Type B pancreatic cell (in vitro differentiated cells): ENCODE results near the gene ALKBH4. TPM values are rescaled to one million over a fixed set of nuclear protein-coding genes. Genes with fewer than 3 reads are reported as not detected.

Source experiments
- DNase-seq: peaks from one replicate; pipeline ENCODE4 v3.0.0; 2021; ENCODE audit warnings: mixed read lengths; ENCODE audit not compliant: unreplicated experiment; ENCODE audit errors: extremely low spot score
- H3K27ac Mint-ChIP-seq: 2 replicates; pipeline ENCODE4 v1.8.0; 2021; ENCODE audit warnings: mild to moderate bottlenecking, mixed read lengths
- H3K27me3 Mint-ChIP-seq: 2 replicates; pipeline ENCODE4 v1.8.0; 2021; ENCODE audit warnings: mixed read lengths
- H3K36me3 Mint-ChIP-seq: 2 replicates; pipeline ENCODE4 v1.8.0; 2021; ENCODE audit warnings: mixed read lengths
- H3K4me1 Mint-ChIP-seq: one replicate; pipeline ENCODE4 v1.8.0; 2021; ENCODE audit warnings: mixed read lengths; ENCODE audit not compliant: unreplicated experiment
- H3K4me3 Mint-ChIP-seq: 2 replicates; pipeline ENCODE4 v1.8.0; 2021; ENCODE audit warnings: mild to moderate bottlenecking, mixed read lengths
- H3K9me3 Mint-ChIP-seq: 2 replicates; pipeline ENCODE4 v1.8.0; 2021; ENCODE audit warnings: mixed read lengths
- total RNA-seq: library from RNA; stranded (reverse); gene quantifications from 2 replicates; pipeline ENCODE4 v1.2.1, GENCODE V29; 2021; ENCODE audit warnings: low replicate concordance
- TF ChIP-seq, protein P1 (sequence below): fragments of 200-600 bp; sonication (generic); conservative IDR thresholded peaks from 2 replicates; pipeline ENCODE4 v1.5.0; 2021; ENCODE audit warnings: antibody characterized with exemption, mild to moderate bottlenecking

ALKBH4 gene
- total RNA-seq, 1 donor from 2014 or later: 13.3 TPM

DNA sequence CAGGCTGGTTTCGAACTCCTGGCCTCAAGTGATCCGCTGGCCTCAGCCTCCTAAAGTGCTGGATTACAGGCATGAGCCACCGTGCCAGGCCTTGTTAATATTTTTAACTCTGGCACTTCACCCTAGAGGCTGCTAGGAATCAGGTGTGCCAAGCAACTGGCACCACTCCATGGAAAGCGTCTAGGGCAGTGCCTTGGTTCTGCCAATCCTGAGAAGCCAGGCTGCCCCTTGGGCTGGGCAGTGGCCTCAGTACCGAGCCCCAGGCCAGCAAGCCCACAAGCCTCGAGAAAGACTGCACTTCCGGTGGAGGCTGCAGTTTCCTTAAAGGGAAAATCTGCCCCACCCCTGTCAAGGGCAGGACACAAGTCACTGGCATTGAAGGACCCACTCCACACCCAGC is 11.3 kb downstream of the ALKBH4 start:
- TF ChIP-seq, protein P1, sequence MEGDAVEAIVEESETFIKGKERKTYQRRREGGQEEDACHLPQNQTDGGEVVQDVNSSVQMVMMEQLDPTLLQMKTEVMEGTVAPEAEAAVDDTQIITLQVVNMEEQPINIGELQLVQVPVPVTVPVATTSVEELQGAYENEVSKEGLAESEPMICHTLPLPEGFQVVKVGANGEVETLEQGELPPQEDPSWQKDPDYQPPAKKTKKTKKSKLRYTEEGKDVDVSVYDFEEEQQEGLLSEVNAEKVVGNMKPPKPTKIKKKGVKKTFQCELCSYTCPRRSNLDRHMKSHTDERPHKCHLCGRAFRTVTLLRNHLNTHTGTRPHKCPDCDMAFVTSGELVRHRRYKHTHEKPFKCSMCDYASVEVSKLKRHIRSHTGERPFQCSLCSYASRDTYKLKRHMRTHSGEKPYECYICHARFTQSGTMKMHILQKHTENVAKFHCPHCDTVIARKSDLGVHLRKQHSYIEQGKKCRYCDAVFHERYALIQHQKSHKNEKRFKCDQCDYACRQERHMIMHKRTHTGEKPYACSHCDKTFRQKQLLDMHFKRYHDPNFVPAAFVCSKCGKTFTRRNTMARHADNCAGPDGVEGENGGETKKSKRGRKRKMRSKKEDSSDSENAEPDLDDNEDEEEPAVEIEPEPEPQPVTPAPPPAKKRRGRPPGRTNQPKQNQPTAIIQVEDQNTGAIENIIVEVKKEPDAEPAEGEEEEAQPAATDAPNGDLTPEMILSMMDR: no peak
- DNase-seq: no peak
- Mint-ChIP-seq H3K9me3 (no peaks in the 10 kb centered on the region), H3K4me3 (no peak overlapping the region), H3K4me1 (no peaks in the 10 kb centered on the region), H3K27me3 (no peaks in the 10 kb centered on the region), H3K27ac (no peak overlapping the region), H3K36me3 (no peaks in the 10 kb centered on the region)

- DNase-seq: no peak
- H3K27ac Mint-ChIP-seq: no peak overlapping the region
- TF ChIP-seq, protein P1: no peak
- no peaks in the 10 kb centered on the region for H3K27me3 Mint-ChIP-seq
- H3K9me3 Mint-ChIP-seq: no peaks in the 10 kb centered on the region
- H3K4me1 Mint-ChIP-seq: no peaks in the 10 kb centered on the region
- no peak overlapping the region for H3K4me3 Mint-ChIP-seq
- H3K36me3 Mint-ChIP-seq: no peaks in the 10 kb centered on the region
These were observed 12.2 kb downstream of the ALKBH4 start for GRCh38 chr7:102452451-102452850.

GRCh38 chr7:102451371-102452054 is 13.2 kb downstream of the ALKBH4 start:
- DNase-seq: no peak
- Mint-ChIP-seq H3K36me3 (no peaks in the 10 kb centered on the region), H3K4me3 (no peak overlapping the region), H3K4me1 (no peaks in the 10 kb centered on the region), H3K27me3 (no peaks in the 10 kb centered on the region), H3K9me3 (no peaks in the 10 kb centered on the region), H3K27ac (no peak overlapping the region)
- TF ChIP-seq, protein P1: no peak

- H3K4me1 Mint-ChIP-seq: no peaks in the 10 kb centered on the region
- H3K27ac Mint-ChIP-seq: no peak overlapping the region
- H3K4me3 Mint-ChIP-seq: no peak overlapping the region
- H3K36me3 Mint-ChIP-seq: no peaks in the 10 kb centered on the region
- DNase-seq: no peak
- H3K9me3 Mint-ChIP-seq: no peaks in the 10 kb centered on the region
- H3K27me3 Mint-ChIP-seq: no peaks in the 10 kb centered on the region
- TF ChIP-seq, protein P1: no peak
These were observed 14.4 kb downstream of the ALKBH4 start for GRCh38 chr7:102450242-102450641.

DNA sequence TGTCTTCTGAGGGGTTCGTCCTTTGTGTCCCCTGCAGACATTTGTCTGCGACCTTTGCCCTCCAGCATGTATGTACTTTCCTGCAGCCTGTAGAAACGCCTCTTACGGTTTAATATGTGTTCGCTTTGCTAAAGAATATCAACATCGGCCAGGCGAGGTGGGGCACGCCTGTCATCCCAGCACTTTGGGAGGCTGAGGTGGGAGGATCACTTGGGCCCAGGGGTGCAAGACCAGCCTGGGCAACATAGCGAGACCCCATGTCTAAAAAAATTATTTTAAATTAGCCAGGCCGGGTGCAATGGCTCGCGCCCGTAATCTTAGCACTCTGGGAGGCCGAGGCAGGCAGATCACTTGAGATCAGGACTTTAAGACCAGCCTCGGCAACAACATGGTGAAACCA is 15.5 kb downstream of the ALKBH4 start:
- Mint-ChIP-seq H3K4me3 (no peak overlapping the region), H3K9me3 (no peaks in the 10 kb centered on the region), H3K27ac (no peak overlapping the region), H3K27me3 (no peaks in the 10 kb centered on the region), H3K4me1 (no peaks in the 10 kb centered on the region), H3K36me3 (no peaks in the 10 kb centered on the region)
- TF ChIP-seq, protein P1: no peak
- no peak for DNase-seq
